CD8-positive, alpha-beta memory T cell (primary cell): ENCODE data around the gene MAT1A. TPM values are rescaled to one million over a fixed set of nuclear protein-coding genes. Genes with fewer than 3 reads are reported as not detected.

Source experiments
- CTCF ChIA-PET: fragments of 350-600 bp; sonication (Branson Sonifier 250); formaldehyde crosslinking; loops from one replicate; lab custom pipeline; 2021; ENCODE audit warnings: antibody characterized with exemption; lab: Charles Lee
- POLR2A ChIA-PET: fragments of 350-600 bp; sonication (Branson Sonifier 250); formaldehyde crosslinking; loops from one replicate; lab custom pipeline; 2021; ENCODE audit warnings: antibody characterized with exemption; lab: Charles Lee
- DNase-seq, 5 donors: peaks; one replicate each; pipeline versions ENCODE4 v3.0.0 to v3.0.0-alpha.2; 2020 to 2022; ENCODE audit warnings: mixed read lengths in 1 of 5
- H3K27ac ChIP-seq: one replicate; pipeline ENCODE4 v1.7.0; 2013; ENCODE audit warnings: low read depth, mild to moderate bottlenecking, low read length, moderate library complexity
- H3K27me3 ChIP-seq: 2 replicates; pipeline ENCODE4 v1.7.0; 2013; ENCODE audit warnings: low read length, mild to moderate bottlenecking; ENCODE audit not compliant: insufficient read depth, poor library complexity, severe bottlenecking
- H3K36me3 ChIP-seq: 2 replicates; pipeline ENCODE4 v1.7.0; 2013; ENCODE audit warnings: mild to moderate bottlenecking, low read length, moderate library complexity; ENCODE audit not compliant: insufficient read depth
- H3K4me1 ChIP-seq: 2 replicates; pipeline ENCODE4 v1.7.0; 2013; ENCODE audit warnings: mild to moderate bottlenecking, low read length, moderate library complexity; ENCODE audit not compliant: insufficient read depth
- H3K4me3 ChIP-seq: 2 replicates; pipeline ENCODE4 v1.7.0; 2013; ENCODE audit warnings: mild to moderate bottlenecking, low read length
- H3K9me3 ChIP-seq: 2 replicates; pipeline ENCODE4 v1.7.0; 2013; ENCODE audit warnings: mild to moderate bottlenecking, low read length
- H3K27ac Mint-ChIP-seq, 8 donors: one replicate each; pipeline ENCODE4 v1.8.0; 2020 to 2021; ENCODE audit warnings: mixed read lengths in 8 of 8, mild to moderate bottlenecking in 6 of 8, inconsistent platforms in 3 of 8, moderate library complexity in 3 of 8
- H3K27me3 Mint-ChIP-seq, 2 donors: one replicate each; pipeline ENCODE4 v1.8.0; 2020 to 2021; ENCODE audit warnings: mixed read lengths in 2 of 2, mild to moderate bottlenecking in 1 of 2, moderate library complexity in 1 of 2
- H3K36me3 Mint-ChIP-seq, 3 donors: one replicate each; pipeline ENCODE4 v1.8.0; 2020 to 2021; ENCODE audit warnings: mixed read lengths in 3 of 3, inconsistent platforms in 1 of 3, mild to moderate bottlenecking in 1 of 3
- H3K4me1 Mint-ChIP-seq, 3 donors: one replicate each; pipeline ENCODE4 v1.8.0; 2020 to 2021; ENCODE audit warnings: mixed read lengths in 3 of 3, inconsistent platforms in 1 of 3, mild to moderate bottlenecking in 1 of 3
- H3K4me3 Mint-ChIP-seq, 7 donors: one replicate each; pipeline ENCODE4 v1.8.0; 2020 to 2021; ENCODE audit warnings: mixed read lengths in 7 of 7, mild to moderate bottlenecking in 6 of 7, moderate library complexity in 4 of 7, inconsistent platforms in 2 of 7
- H3K9me3 Mint-ChIP-seq, 5 donors: one replicate each; pipeline ENCODE4 v1.8.0; 2020 to 2022; ENCODE audit warnings: mixed read lengths in 5 of 5, mild to moderate bottlenecking in 3 of 5, moderate library complexity in 2 of 5, inconsistent platforms in 1 of 5
- polyA plus RNA-seq: library from polyadenylated mRNA; unstranded; fragments of 300-500 nt; fragmentation: Illumina TruSeq; gene quantifications from one replicate; pipeline ENCODE4 v1.2.3, GENCODE V29; 2021
- total RNA-seq, 2 experiments: library from RNA; stranded (reverse); gene quantifications; one replicate each; pipeline ENCODE4 v1.2.3, GENCODE V29; 2021

MAT1A gene
- total and polyA plus RNA-seq, 3 experiments from 2014 or later, result not detected

- CTCF ChIA-PET, result no interaction called here
Measured at GRCh38 chr10:80292607-80293239, 3.3 kb upstream of the MAT1A start.

GRCh38 chr10:80290474-80291220 is 1.2 kb upstream of the MAT1A start:
- Histone ChIP-seq H3K4me3 (no peak overlapping the region), H3K36me3 (no peaks in the 10 kb centered on the region), H3K27me3 (no peaks in the 10 kb centered on the region), H3K4me1 (no peaks in the 10 kb centered on the region), H3K9me3 (no peaks in the 10 kb centered on the region), H3K27ac (no peak overlapping the region)
- POLR2A ChIA-PET, result no interaction called here
- no peak overlapping the region for H3K27ac Mint-ChIP-seq
- H3K27me3 Mint-ChIP-seq, result peaks cover 12 to 44% of the 10 kb centered on the region in 2 donors
- CTCF ChIA-PET, result no interaction called here
- DNase-seq, result no peak
- no peak overlapping the region for H3K4me3 Mint-ChIP-seq
- H3K9me3 Mint-ChIP-seq, result peaks cover 0 to 3% (median 2%) of the 10 kb centered on the region in 5 donors
- peaks cover 0 to 2% (median 0%) of the 10 kb centered on the region in 3 donors for H3K4me1 Mint-ChIP-seq
- no peaks in the 10 kb centered on the region for H3K36me3 Mint-ChIP-seq

More at GRCh38 chr10:80292607-80293239, 3.3 kb upstream of the MAT1A start:
- Histone ChIP-seq H3K27ac (no peak overlapping the region), H3K4me1 (no peaks in the 10 kb centered on the region), H3K9me3 (no peaks in the 10 kb centered on the region), H3K36me3 (no peaks in the 10 kb centered on the region), H3K27me3 (no peaks in the 10 kb centered on the region), H3K4me3 (no peak overlapping the region)
- Mint-ChIP-seq H3K9me3 (peaks cover 9 to 14% (median 12%) of the 10 kb centered on the region in 5 donors), H3K4me3 (no peak overlapping the region), H3K4me1 (peaks cover 0 to 2% (median 0%) of the 10 kb centered on the region in 3 donors), H3K27ac (no peak overlapping the region), H3K36me3 (peaks cover 0 to 4% (median 0%) of the 10 kb centered on the region in 3 donors), H3K27me3 (peaks cover 12 to 44% of the 10 kb centered on the region in 2 donors)
- DNase-seq, result no peak
- POLR2A ChIA-PET, result no interaction called here

- ChIA-PET POLR2A (no interaction called here), CTCF (no interaction called here)
- no peaks in the 10 kb centered on the region for H3K36me3 ChIP-seq
- H3K27me3 Mint-ChIP-seq, result peaks cover 10 to 39% of the 10 kb centered on the region in 2 donors
- no peak overlapping the region for H3K4me3 ChIP-seq
- H3K4me1 Mint-ChIP-seq, result peaks cover 0 to 2% (median 0%) of the 10 kb centered on the region in 3 donors
- no peak for DNase-seq
- no peak overlapping the region for H3K4me3 Mint-ChIP-seq
- no peak overlapping the region for H3K27ac Mint-ChIP-seq
- no peaks in the 10 kb centered on the region for H3K9me3 ChIP-seq
- H3K27me3 ChIP-seq, result no peaks in the 10 kb centered on the region
- no peaks in the 10 kb centered on the region for H3K36me3 Mint-ChIP-seq
- no peaks in the 10 kb centered on the region for H3K4me1 ChIP-seq
- no peaks in the 10 kb centered on the region for H3K9me3 Mint-ChIP-seq
- H3K27ac ChIP-seq, result no peak overlapping the region
Measured at GRCh38 chr10:80288849-80289248, 609 bp downstream of the MAT1A start.

GRCh38 chr10:80284522-80284921 is 4.9 kb downstream of the MAT1A start:
- H3K27ac ChIP-seq, result no peak overlapping the region
- ChIA-PET POLR2A (no interaction called here), CTCF (no interaction called here)
- Mint-ChIP-seq H3K4me1 (peaks cover 0 to 2% (median 0%) of the 10 kb centered on the region in 3 donors), H3K36me3 (no peaks in the 10 kb centered on the region), H3K9me3 (no peaks in the 10 kb centered on the region), H3K27me3 (peaks cover 0 to 13% of the 10 kb centered on the region in 2 donors), H3K27ac (no peak overlapping the region), H3K4me3 (no peak overlapping the region)
- H3K27me3 ChIP-seq, result no peaks in the 10 kb centered on the region
- no peak for DNase-seq
- H3K9me3 ChIP-seq, result no peaks in the 10 kb centered on the region
- no peak overlapping the region for H3K4me3 ChIP-seq
- H3K36me3 ChIP-seq, result no peaks in the 10 kb centered on the region
- H3K4me1 ChIP-seq, result no peaks in the 10 kb centered on the region

- no peaks in the 10 kb centered on the region for H3K9me3 Mint-ChIP-seq
- CTCF ChIA-PET, result no interaction called here
Measured at GRCh38 chr10:80283536-80284199, 5.8 kb downstream of the MAT1A start.

GRCh38 chr10:80283119-80283518 is 6.3 kb downstream of the MAT1A start:
- no peaks in the 10 kb centered on the region for H3K4me1 ChIP-seq

More at GRCh38 chr10:80283536-80284199, 5.8 kb downstream of the MAT1A start:
- H3K27me3 Mint-ChIP-seq, result peaks cover under 1 to 9% of the 10 kb centered on the region in 2 donors
- no peaks in the 10 kb centered on the region for H3K36me3 Mint-ChIP-seq
- Histone ChIP-seq H3K27me3 (no peaks in the 10 kb centered on the region), H3K36me3 (no peaks in the 10 kb centered on the region), H3K4me3 (no peak overlapping the region), H3K4me1 (no peaks in the 10 kb centered on the region), H3K9me3 (no peaks in the 10 kb centered on the region), H3K27ac (no peak overlapping the region)
- H3K27ac Mint-ChIP-seq, result no peak overlapping the region
- DNase-seq, result no peak
- no peak overlapping the region for H3K4me3 Mint-ChIP-seq
- POLR2A ChIA-PET, result no interaction called here
- no peaks in the 10 kb centered on the region for H3K4me1 Mint-ChIP-seq

GRCh38 chr10:80281784-80282765 is 7.4 kb downstream of the MAT1A start:
- H3K4me3 ChIP-seq, result no peak overlapping the region
- DNase-seq, result no peak
- no peak overlapping the region for H3K27ac ChIP-seq
- Mint-ChIP-seq H3K4me1 (no peaks in the 10 kb centered on the region), H3K9me3 (no peaks in the 10 kb centered on the region), H3K27ac (no peak overlapping the region), H3K36me3 (no peaks in the 10 kb centered on the region), H3K4me3 (no peak overlapping the region), H3K27me3 (peaks cover 2 to 5% of the 10 kb centered on the region in 2 donors)
- CTCF ChIA-PET, result no interaction called here
- POLR2A ChIA-PET, result no interaction called here
- H3K27me3 ChIP-seq, result no peaks in the 10 kb centered on the region
- no peaks in the 10 kb centered on the region for H3K9me3 ChIP-seq
- no peaks in the 10 kb centered on the region for H3K36me3 ChIP-seq
- no peaks in the 10 kb centered on the region for H3K4me1 ChIP-seq

More at GRCh38 chr10:80283119-80283518, 6.3 kb downstream of the MAT1A start:
- Histone ChIP-seq H3K27ac (no peak overlapping the region), H3K9me3 (no peaks in the 10 kb centered on the region), H3K27me3 (no peaks in the 10 kb centered on the region), H3K4me3 (no peak overlapping the region), H3K36me3 (no peaks in the 10 kb centered on the region)
- POLR2A ChIA-PET, result no interaction called here
- H3K4me3 Mint-ChIP-seq, result no peak overlapping the region
- H3K27me3 Mint-ChIP-seq, result peaks cover 2 to 9% of the 10 kb centered on the region in 2 donors
- DNase-seq, result no peak
- H3K27ac Mint-ChIP-seq, result no peak overlapping the region
- CTCF ChIA-PET, result no interaction called here
- H3K9me3 Mint-ChIP-seq, result no peaks in the 10 kb centered on the region
- H3K4me1 Mint-ChIP-seq, result no peaks in the 10 kb centered on the region
- no peaks in the 10 kb centered on the region for H3K36me3 Mint-ChIP-seq
